GM20431 (cell line): ENCODE data around the gene CACNA1C.

ENCODE experiments used
- in situ Hi-C: fragments of 300-500 bp; cut with MseI, MboI; formaldehyde crosslinking; loops from one replicate; pipeline ENCODE4 v1.15.0; 2020; ENCODE audit warnings: low sequenced_read_pairs; ENCODE audit not compliant: unreplicated experiment

Gene CACNA1C

GRCh38 chr12:2300886-2301285 lies 248.1 kb downstream of the CACNA1C start:
- in situ Hi-C loops, result no loop called here

- in situ Hi-C loops, result no loop called here
Observed at GRCh38 chr12:2301531-2302461, 249.0 kb downstream of the CACNA1C start.

GRCh38 chr12:2302711-2303580 lies 250.2 kb downstream of the CACNA1C start:
- in situ Hi-C loops, result no loop called here

GRCh38 chr12:2304223-2304622 lies 251.4 kb downstream of the CACNA1C start:
- in situ Hi-C loops, result no loop called here

DNA sequence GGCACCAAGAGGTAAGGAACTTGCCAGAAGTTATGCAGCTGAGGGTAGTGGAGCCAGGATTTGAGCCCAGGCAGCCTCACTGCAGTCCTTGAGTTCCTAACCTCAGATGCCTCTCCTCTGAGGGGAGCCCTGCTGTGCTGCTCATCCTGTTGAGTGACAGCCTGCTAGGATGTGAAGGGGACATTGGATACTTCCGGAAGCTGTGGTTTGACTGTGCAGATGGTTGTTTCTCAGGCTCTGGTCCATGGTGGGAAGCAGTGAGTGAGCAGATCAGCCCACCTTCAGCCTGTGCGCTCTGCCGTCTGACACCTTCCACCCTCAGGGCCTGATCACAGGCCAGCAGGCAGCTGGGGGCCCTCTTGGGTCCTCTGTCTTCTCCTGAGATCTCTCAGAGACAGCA lies 253.2 kb downstream of the CACNA1C start:
- in situ Hi-C loops, result no loop called here

- in situ Hi-C loops, result no loop called here
Observed at GRCh38 chr12:2306735-2307134, 253.9 kb downstream of the CACNA1C start.

- in situ Hi-C loops, result no loop called here
Observed at GRCh38 chr12:2307550-2307949, 254.8 kb downstream of the CACNA1C start.

DNA sequence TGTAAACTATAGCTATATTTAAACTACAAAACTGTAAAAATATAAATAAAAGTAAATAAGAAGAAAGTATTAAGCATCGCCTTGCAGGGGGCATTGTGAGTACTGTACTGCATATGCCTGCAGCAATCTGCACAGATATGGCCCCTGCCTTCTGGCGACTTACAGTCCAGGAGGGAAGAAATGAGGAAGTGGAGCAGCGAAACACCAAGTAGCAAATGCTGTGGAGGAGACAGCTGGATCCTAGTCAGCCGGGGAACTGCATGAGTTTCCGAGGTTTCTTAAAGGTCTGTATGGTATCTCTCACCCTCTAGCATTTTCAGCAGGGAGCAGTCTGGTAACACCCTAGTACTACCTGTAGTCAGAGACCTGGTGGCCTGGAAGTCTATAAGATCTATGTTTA lies 256.9 kb downstream of the CACNA1C start:
- in situ Hi-C loops, result no loop called here

DNA sequence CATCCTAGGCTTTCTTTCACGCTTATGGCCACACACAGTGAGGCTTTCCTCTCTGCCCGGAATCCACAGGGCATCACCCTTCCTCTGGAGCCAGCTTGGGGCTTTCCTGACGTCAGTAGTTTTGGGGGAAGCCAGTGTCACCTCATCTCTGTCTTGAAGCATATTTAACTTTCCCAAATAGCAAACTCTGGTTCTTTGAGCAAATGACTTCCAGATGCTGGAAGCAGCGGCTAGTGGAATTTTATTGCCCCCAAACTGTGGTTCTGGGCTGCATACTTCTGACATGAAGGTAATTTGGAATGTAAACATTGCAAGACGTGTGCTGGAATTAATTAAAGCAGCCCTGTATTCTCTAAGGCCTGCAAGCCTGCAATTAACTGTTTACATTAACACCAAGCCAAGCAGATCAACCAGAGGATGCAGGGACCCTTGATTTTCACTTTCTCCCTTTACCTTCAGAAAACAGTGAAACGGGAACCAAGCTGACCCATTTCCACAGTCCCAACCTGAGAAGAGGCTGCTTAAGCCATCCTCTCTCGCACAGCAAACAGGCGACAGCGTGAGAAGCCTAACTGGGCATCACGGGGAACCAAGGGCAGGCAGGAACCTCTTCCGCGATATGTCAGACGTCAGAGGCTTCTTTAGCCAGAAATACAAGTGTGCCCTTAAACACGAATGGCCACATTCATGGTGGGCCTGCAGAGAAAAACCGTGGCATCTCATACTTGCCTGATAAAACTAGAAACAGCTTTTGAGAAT lies 258.4 kb downstream of the CACNA1C start:
- in situ Hi-C loops, result no loop called here

DNA sequence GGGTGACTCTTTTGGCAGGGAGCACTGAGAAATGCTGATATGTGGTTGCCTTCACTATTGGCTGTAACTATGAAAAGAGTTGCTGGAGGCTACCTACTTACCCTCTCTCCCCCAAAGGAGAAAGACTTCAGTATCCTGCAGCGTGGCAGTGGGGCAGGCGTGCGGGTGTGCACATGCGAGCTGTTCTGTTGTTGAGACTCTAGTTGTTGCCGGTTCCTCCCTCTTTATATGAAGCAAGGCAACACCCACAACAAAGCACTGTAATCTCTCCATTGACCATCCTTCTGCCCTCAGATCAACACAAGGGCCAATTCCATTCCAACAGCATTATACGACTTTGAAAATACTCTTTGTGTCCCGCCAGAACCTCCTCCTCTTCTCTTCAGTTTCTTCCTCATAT lies 259.4 kb downstream of the CACNA1C start:
- in situ Hi-C loops, result no loop called here

- in situ Hi-C loops, result no loop called here
Observed at GRCh38 chr12:2312770-2313169, 260.0 kb downstream of the CACNA1C start.

DNA sequence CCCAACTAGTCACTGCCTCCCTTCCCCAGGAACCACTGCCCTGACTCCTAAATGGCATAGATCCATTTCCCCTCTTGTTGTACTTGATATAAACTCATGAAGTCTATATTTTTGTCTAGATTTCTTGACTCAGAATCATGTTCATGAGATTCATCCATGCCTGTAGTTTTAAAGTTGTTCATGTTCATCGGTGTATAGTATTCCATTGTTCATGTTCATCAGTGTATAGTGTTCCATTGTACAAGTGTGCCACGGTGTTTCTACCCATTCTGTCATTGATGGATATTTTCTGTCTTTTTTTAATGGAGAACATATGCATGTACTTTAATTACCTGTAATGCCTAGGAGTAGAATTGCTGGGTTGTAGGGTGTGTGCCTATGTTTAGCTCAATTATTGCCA lies 261.7 kb downstream of the CACNA1C start:
- in situ Hi-C loops, result no loop called here

- in situ Hi-C loops, result no loop called here
Observed at GRCh38 chr12:2317772-2318171, 265.0 kb downstream of the CACNA1C start.

DNA sequence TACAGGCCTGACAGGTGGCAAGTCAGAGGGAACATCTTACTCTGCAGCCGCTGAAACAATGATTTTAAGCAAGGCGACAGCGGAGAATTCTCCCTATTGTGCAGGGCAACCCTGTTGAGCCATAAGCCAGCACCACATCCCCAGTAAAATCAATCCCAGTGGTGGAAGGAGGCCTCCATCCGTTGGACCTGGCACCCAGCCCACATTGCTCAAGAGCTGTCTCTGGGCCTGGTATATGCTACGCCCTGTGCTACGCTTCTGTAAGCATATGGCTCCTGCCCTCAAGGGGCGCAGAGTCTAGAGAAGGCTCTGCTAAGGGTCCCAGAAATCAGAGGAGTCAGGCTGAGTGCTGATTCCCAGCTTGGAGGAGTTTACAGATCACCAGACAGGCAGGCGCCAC lies 265.5 kb downstream of the CACNA1C start:
- in situ Hi-C loops, result no loop called here

DNA sequence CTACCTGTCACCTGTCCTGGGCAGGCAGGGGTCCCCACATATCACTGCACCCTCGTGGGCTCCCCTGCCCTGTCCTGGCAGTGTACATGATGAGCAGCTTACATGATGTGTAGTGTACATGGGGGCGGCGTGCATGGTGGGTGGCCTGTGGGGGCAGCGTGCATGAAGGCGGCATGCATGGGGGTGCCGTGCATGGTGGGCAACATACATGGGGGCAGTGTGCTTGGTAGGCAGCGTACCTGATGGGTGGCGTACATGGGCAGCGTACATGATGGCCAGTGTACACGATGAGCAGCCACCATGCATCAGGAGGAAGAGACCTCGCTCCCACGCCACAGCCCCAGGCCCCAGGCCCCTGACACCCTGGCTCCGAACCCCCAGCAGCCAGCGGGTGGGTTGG lies 266.3 kb downstream of the CACNA1C start:
- in situ Hi-C loops, result no loop called here

- in situ Hi-C loops, result no loop called here
Observed at GRCh38 chr12:2319737-2320506, 267.1 kb downstream of the CACNA1C start.

DNA sequence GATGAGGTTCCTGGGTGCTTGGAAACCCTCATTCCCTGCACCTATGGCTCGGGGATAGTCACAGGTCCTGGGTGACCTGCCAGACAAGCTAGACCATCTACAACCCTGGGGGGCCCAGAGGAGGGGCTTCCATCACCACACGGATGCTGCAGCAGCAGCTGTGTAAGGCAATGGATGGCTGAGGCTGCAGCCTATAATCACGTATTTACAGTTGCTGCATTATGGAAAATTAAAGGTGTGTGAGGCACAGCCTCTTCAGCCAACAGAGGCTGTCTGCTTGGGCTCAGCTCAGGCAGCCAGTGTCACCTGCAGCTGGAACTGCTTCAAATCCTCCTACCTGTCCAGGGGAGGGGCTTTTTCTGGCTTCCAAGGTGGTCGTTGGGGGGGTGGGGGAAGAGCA lies 268.1 kb downstream of the CACNA1C start:
- in situ Hi-C loops, result no loop called here

DNA sequence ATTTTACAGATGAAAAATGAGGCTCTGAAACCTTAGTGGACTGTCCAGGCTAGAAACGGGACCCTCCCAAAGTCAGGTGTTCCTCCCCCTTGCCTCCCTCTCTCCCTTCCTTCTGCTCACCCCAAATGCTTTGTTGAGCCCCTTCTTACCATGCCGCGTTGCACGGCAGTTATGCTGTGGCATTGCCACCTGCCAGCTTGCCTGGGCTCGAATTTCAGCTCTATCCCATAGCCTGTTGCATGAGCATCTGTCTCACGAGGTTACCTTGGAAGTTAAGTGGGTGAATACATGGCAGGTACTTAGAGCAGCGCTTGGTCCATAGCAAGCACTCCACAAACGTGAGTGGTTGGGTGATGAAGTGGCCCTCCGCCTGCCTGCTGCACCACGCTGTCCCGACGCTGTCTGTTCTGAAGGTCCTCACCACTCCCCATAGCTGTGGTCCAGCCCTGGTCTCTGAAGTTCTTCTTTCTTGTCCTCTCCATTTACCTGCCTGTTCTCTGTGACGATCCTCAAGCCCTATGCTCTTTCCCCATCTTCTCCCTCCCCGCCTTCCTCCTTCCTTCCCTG lies 269.9 kb downstream of the CACNA1C start:
- in situ Hi-C loops, result no loop called here

DNA sequence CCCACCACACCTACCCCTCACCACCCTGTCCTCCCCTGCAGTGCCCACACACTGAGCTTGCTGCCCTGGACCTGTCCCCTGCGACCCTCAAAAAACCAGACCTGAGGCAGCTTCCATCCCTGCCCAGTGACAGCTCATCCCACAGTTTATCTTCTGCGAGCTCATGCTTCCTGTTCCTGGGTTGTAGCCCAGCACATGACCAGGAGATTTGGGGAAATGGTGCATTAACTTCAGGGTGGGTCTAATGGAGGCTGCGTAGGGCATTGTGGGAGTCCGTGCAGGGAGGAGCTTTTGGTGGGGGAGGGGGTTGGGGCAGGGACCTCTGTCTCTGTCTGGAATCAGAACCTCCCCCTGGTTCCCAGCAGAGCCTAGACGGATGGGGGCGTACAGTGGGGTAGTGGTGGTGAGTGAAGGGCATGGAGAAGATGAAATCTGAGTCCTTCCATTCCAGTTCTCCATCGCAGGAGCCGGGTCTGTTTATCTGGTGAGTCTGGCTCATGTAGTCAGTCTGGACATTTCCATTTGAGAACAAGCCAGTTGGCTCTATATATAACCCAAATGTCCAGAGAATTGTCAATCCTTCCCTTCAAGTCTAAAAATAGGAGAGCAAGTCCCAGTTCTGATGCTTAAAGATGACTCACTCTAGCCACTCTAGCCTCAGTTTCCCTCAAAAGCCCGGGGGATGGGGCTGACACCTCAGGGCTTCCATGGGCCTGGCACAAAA lies 270.9 kb downstream of the CACNA1C start:
- in situ Hi-C loops, result no loop called here
